SJCRH30 (cell line): Measurements from ENCODE around the gene SPATA31C1. TPM values are rescaled to one million over a fixed set of nuclear protein-coding genes. Genes with fewer than 3 reads are reported as not detected.
"Not testable (repeated sequence)": the region's sequence is repeated elsewhere in the genome, so short reads cannot be mapped to it uniquely, and the experiment has no call there.

Experiments used
- DNase-seq, 2 experiments: peaks; one replicate each; pipeline ENCODE4 v3.0.0-alpha.2; 2015 to 2020
- H3K27ac ChIP-seq: fragments of 250-450 bp; sonication (Bioruptor Pico); 2 replicates; pipeline ENCODE4 v1.5.1; 2020; ENCODE audit warnings: mild to moderate bottlenecking, moderate library complexity
- H3K27me3 ChIP-seq: fragments of 250-450 bp; sonication (Bioruptor Pico); 2 replicates; pipeline ENCODE4 v1.5.1; 2020; ENCODE audit warnings: mild to moderate bottlenecking, moderate library complexity
- H3K36me3 ChIP-seq: fragments of 250-450 bp; sonication (Bioruptor Pico); 2 replicates; pipeline ENCODE4 v1.5.1; 2020; ENCODE audit warnings: mild to moderate bottlenecking, moderate library complexity
- H3K4me1 ChIP-seq: fragments of 250-450 bp; sonication (Bioruptor Pico); 2 replicates; pipeline ENCODE4 v1.5.1; 2020; ENCODE audit warnings: mild to moderate bottlenecking, moderate library complexity
- H3K4me3 ChIP-seq: fragments of 250-450 bp; sonication (Bioruptor Pico); 2 replicates; pipeline ENCODE4 v1.5.1; 2020; ENCODE audit warnings: mild to moderate bottlenecking, moderate library complexity
- H3K9me3 ChIP-seq: fragments of 250-450 bp; sonication (Bioruptor Pico); replicated peaks from 2 replicates; pipeline ENCODE4 v1.5.1; 2020; ENCODE audit warnings: mild to moderate bottlenecking, moderate library complexity
- total RNA-seq: library from RNA; depleted of rRNA; stranded (reverse); fragments of >200 nt; shearing (Covaris generic); gene quantifications from 2 replicates; pipeline ENCODE4 v1.2.3, GENCODE V29; 2014

The SPATA31C1 gene
- total RNA-seq, 1 experiment from 2014 or later: 0.14 TPM

- Histone ChIP-seq H3K27me3 (no peaks in the 10 kb centered on the region), H3K4me3 (no peak overlapping the region), H3K4me1 (no peaks in the 10 kb centered on the region), H3K27ac (no peak overlapping the region), H3K36me3 (no peaks in the 10 kb centered on the region), H3K9me3 (no peaks in the 10 kb centered on the region)
- no peak for DNase-seq
Observed at GRCh38 chr9:87892956-87893355, 24.8 kb upstream of the SPATA31C1 start.

GRCh38 chr9:87894998-87895625, 22.6 kb upstream of the SPATA31C1 start:
- H3K36me3 ChIP-seq: no peaks in the 10 kb centered on the region
- H3K9me3 ChIP-seq: no peaks in the 10 kb centered on the region
- DNase-seq: no peak
- H3K27ac ChIP-seq: no peak overlapping the region
- H3K4me3 ChIP-seq: no peak overlapping the region
- H3K27me3 ChIP-seq: no peaks in the 10 kb centered on the region
- H3K4me1 ChIP-seq: no peaks in the 10 kb centered on the region

- no peaks in the 10 kb centered on the region for H3K36me3 ChIP-seq
- H3K27ac ChIP-seq: no peak overlapping the region
- H3K4me1 ChIP-seq: no peaks in the 10 kb centered on the region
- no peak for DNase-seq
- H3K9me3 ChIP-seq: no peaks in the 10 kb centered on the region
- no peaks in the 10 kb centered on the region for H3K27me3 ChIP-seq
- H3K4me3 ChIP-seq: no peak overlapping the region
Observed at GRCh38 chr9:87896891-87897290, 20.9 kb upstream of the SPATA31C1 start.

- no peak overlapping the region for H3K4me3 ChIP-seq
- no peaks in the 10 kb centered on the region for H3K36me3 ChIP-seq
- H3K27ac ChIP-seq: no peak overlapping the region
- H3K4me1 ChIP-seq: no peaks in the 10 kb centered on the region
- no peaks in the 10 kb centered on the region for H3K27me3 ChIP-seq
- no peaks in the 10 kb centered on the region for H3K9me3 ChIP-seq
- no peak for DNase-seq
Observed at GRCh38 chr9:87898151-87898550, 19.6 kb upstream of the SPATA31C1 start.

- H3K4me1 ChIP-seq, H3K27me3 ChIP-seq, H3K36me3 ChIP-seq, H3K27ac ChIP-seq, DNase-seq, H3K9me3 ChIP-seq, H3K4me3 ChIP-seq: not testable (repeated sequence)
Observed at GRCh38 chr9:87902371-87902770, 15.4 kb upstream of the SPATA31C1 start.

- Histone ChIP-seq H3K36me3 (no peaks in the 10 kb centered on the region), H3K27ac (no peak overlapping the region), H3K4me1 (no peaks in the 10 kb centered on the region), H3K4me3 (no peak overlapping the region), H3K27me3 (no peaks in the 10 kb centered on the region), H3K9me3 (no peaks in the 10 kb centered on the region)
- DNase-seq: peak in 1 of 2 experiments; percentile 17
Observed at GRCh38 chr9:87909310-87910041, 8.3 kb upstream of the SPATA31C1 start.

GRCh38 chr9:87910821-87911220, 6.9 kb upstream of the SPATA31C1 start:
- H3K27me3 ChIP-seq: no peaks in the 10 kb centered on the region
- no peak for DNase-seq
- no peaks in the 10 kb centered on the region for H3K36me3 ChIP-seq
- no peak overlapping the region for H3K27ac ChIP-seq
- no peak overlapping the region for H3K4me3 ChIP-seq
- H3K9me3 ChIP-seq: no peaks in the 10 kb centered on the region
- H3K4me1 ChIP-seq: no peaks in the 10 kb centered on the region

GRCh38 chr9:87919013-87919412, 1.3 kb downstream of the SPATA31C1 start:
- not testable (repeated sequence) for DNase-seq, H3K9me3 ChIP-seq, H3K4me1 ChIP-seq, H3K4me3 ChIP-seq, H3K27ac ChIP-seq, H3K36me3 ChIP-seq, H3K27me3 ChIP-seq

GRCh38 chr9:87921561-87921960, 3.8 kb downstream of the SPATA31C1 start:
- not testable (repeated sequence) for H3K9me3 ChIP-seq, H3K27ac ChIP-seq, H3K4me3 ChIP-seq, DNase-seq, H3K27me3 ChIP-seq, H3K4me1 ChIP-seq, H3K36me3 ChIP-seq

GRCh38 chr9:87923012-87923411, 5.2 kb downstream of the SPATA31C1 start:
- not testable (repeated sequence) for H3K4me3 ChIP-seq, H3K27ac ChIP-seq, H3K4me1 ChIP-seq, H3K27me3 ChIP-seq, H3K36me3 ChIP-seq, H3K9me3 ChIP-seq, DNase-seq

- not testable (repeated sequence) for H3K27ac ChIP-seq, DNase-seq, H3K27me3 ChIP-seq
Observed at GRCh38 chr9:87924851-87925250, 7.1 kb downstream of the SPATA31C1 start.

GRCh38 chr9:87929152-87929551, 11.4 kb downstream of the SPATA31C1 start:
- not testable (repeated sequence) for H3K9me3 ChIP-seq, H3K27me3 ChIP-seq, H3K27ac ChIP-seq, H3K4me1 ChIP-seq, H3K4me3 ChIP-seq, H3K36me3 ChIP-seq, DNase-seq

More at GRCh38 chr9:87924851-87925250, 7.1 kb downstream of the SPATA31C1 start:
- not testable (repeated sequence) for H3K36me3 ChIP-seq, H3K4me1 ChIP-seq, H3K9me3 ChIP-seq, H3K4me3 ChIP-seq

- H3K4me1 ChIP-seq, H3K9me3 ChIP-seq, DNase-seq: not testable (repeated sequence)
Observed at GRCh38 chr9:87934444-87934843, 16.7 kb downstream of the SPATA31C1 start.

GRCh38 chr9:87937352-87937751, 19.6 kb downstream of the SPATA31C1 start:
- H3K36me3 ChIP-seq, H3K4me3 ChIP-seq, H3K4me1 ChIP-seq, H3K27ac ChIP-seq, H3K27me3 ChIP-seq, H3K9me3 ChIP-seq, DNase-seq: not testable (repeated sequence)

More at GRCh38 chr9:87934444-87934843, 16.7 kb downstream of the SPATA31C1 start:
- not testable (repeated sequence) for H3K27ac ChIP-seq, H3K36me3 ChIP-seq, H3K27me3 ChIP-seq, H3K4me3 ChIP-seq

GRCh38 chr9:87937918-87938317, 20.2 kb downstream of the SPATA31C1 start:
- H3K4me1 ChIP-seq, H3K36me3 ChIP-seq, H3K4me3 ChIP-seq, DNase-seq, H3K9me3 ChIP-seq, H3K27me3 ChIP-seq, H3K27ac ChIP-seq: not testable (repeated sequence)

GRCh38 chr9:87938336-87938735, 20.6 kb downstream of the SPATA31C1 start:
- not testable (repeated sequence) for H3K36me3 ChIP-seq, DNase-seq, H3K9me3 ChIP-seq, H3K4me1 ChIP-seq, H3K27ac ChIP-seq, H3K27me3 ChIP-seq, H3K4me3 ChIP-seq
